Adrenal gland (tissue), 12 donors: ENCODE data around the gene RNF166. TPM values are rescaled to one million over a fixed set of nuclear protein-coding genes. Genes with fewer than 3 reads are reported as not detected.

Experiments used
- DNase-seq, 7 donors: peaks; one replicate each; pipeline ENCODE4 v3.0.0-alpha.2; 2019 to 2020
- H3K27ac ChIP-seq, 5 donors: fragments of 200-600 bp; sonication (generic) in 4 of 5; 1 replicate in 3 of 5; 2 replicates in 2 of 5; pipeline versions ENCODE4 v1.5.1 to v1.8.0; 2016 to 2020; ENCODE audit warnings: mild to moderate bottlenecking in 1 of 5
- H3K27me3 ChIP-seq: fragments of 200-600 bp; 2 replicates; pipeline ENCODE4 v1.8.0; 2021
- H3K36me3 ChIP-seq, 2 donors: fragments of 200-600 bp; replicated peaks in 1 of 2; 1 replicate in 1 of 2; 2 replicates in 1 of 2; pipeline versions ENCODE4 v1.5.1 to v1.8.0; 2018 to 2022
- H3K4me1 ChIP-seq, 2 donors: fragments of 200-600 bp; replicated peaks in 1 of 2; 1 replicate in 1 of 2; 2 replicates in 1 of 2; pipeline versions ENCODE4 v1.5.1 to v1.8.0; 2018 to 2021
- H3K4me3 ChIP-seq, 4 donors: fragments of 200-600 bp; sonication (generic) in 3 of 4; one replicate each; pipeline ENCODE4 v1.5.1; 2016 to 2018
- H3K9me3 ChIP-seq, 3 donors: fragments of 200-600 bp; sonication (generic) in 1 of 3; replicated peaks in 1 of 3; 1 replicate in 2 of 3; 2 replicates in 1 of 3; pipeline versions ENCODE4 v1.5.1 to v1.8.0; 2016 to 2021
- POLR2A ChIP-seq, 2 donors: fragments of 450-650 bp; IDR thresholded peaks; one replicate each; pipeline ENCODE4 v1.6.1; 2017; ENCODE audit warnings: antibody characterized with exemption in 2 of 2, mild to moderate bottlenecking in 2 of 2, moderate library complexity in 1 of 2
- WGBS, 4 donors: extraction: QIAGEN DNeasy Blood & Tissue Kit in 2 of 4; methylation state at CpG; one replicate each; pipeline versions ENCODE4 v1.1.5 to v1.1.7; 2013 to 2017; 5-methylcytosine and 5-hydroxymethylcytosine counted together
- intact Hi-C, 2 donors: fragments of 100-400 bp; cut with DNase I; formaldehyde crosslinking; loops; one replicate each; pipeline versions ENCODE4 v1.14.1 to v1.15.0; 2022 to 2023
- microRNA-seq, 3 donors: library from miRNA; unstranded; fragments of <30 nt; microRNA quantifications; one replicate each; pipeline ENCODE4, GENCODE V29; 2017 to 2020
- polyA plus RNA-seq, 3 donors: library from polyadenylated mRNA; stranded (reverse); fragments of 200-250 nt in 2 of 3; fragments of 350-450 nt in 1 of 3; fragmentation: Illumina TruSeq in 1 of 3; extraction: RNeasy Lipid Tissue Mini Kit (QIAGEN cat#74804) in 1 of 3; gene quantifications; one replicate each; pipeline ENCODE4 v1.2.3, GENCODE V29; 2013 to 2014
- total RNA-seq, 9 donors: library from RNA; depleted of rRNA in 4 of 9; stranded (reverse); fragments of >200 nt in 4 of 9; fragments of 120-200 nt in 1 of 9; fragmentation: NEBNext Ultra II Directional in 1 of 9; extraction: Animal tissue kit (Norgen Biotek cat#: 25700) in 1 of 9; gene quantifications; one replicate each; pipeline versions ENCODE4 v1.1.0 to v1.2.4, GENCODE V29; 2013 to 2023
- TF ChIP-seq, protein P1 (sequence below), 6 experiments: fragments of 450-650 bp in 4 of 6; fragments of 200-600 bp in 2 of 6; sonication (generic) in 1 of 6; IDR thresholded peaks; 1 replicate in 5 of 6; 2 replicates in 1 of 6; pipeline versions ENCODE4 v1.5.1 to v1.8.0; 2016 to 2021; ENCODE audit warnings: antibody characterized with exemption in 6 of 6, mild to moderate bottlenecking in 2 of 6, moderate library complexity in 1 of 6
- donor health status: healthy with polysubstance abuse.
- donor health status: Bipolar disorder and iron deficiency.
- donor health status: DM: yes; HTN: yes; CAD: no.
- donor health status: DM: no; HTN: no; CAD: no.
- donor health status: DM: no; HTN: no; CAD: no.
- donor health status: DM: yes; HTN: yes; CAD: no.

RNF166 gene
- total and polyA plus RNA-seq, 12 donors: 3.0 to 86.3 (median 28.5) TPM

DNA sequence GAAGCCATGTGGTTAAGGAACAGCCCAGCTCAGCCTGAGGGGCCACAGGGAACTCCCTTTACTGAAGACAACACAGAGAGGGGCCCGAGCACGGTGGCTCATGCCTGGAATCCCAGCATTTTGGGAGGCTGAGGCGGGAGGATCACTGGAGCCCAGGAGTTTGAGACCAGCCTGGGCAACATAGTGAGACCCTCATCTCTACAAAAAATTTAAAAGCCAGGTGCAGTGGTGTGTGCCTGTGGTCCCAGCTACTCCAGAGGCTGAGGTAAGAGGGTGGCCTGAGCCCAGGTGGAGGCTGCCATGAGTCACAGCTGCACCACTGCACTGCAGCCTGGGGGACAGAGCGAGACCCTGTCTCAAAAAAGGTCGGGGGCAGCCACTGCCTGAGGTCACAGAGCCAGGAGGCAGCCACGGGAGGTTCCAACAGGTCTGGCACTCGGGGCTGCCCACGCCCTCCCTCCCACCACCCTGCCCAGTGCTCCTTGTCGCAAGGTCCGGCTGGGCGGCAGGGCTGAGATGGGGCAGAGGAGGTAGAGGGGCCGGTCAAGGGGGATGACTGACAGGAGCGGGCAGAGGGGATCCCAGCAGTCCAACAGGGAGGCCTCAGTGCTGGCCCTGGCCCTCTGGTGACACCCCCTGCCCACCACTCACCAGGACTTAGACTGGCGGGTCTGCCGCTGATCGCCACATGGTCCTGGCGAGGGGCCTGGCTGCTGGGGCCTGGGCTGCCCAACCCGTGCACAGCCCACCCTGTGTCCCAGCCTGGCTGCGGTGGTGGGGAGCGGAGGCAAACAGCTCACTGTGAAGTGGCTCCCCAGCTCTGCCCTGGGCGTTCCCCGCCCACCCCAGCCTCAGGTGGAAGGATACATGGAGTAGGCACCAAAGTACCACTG lies 58.8 kb downstream of the RNF166 start:
- Histone ChIP-seq H3K27me3 (no peaks in the 10 kb centered on the region), H3K4me1 (peaks cover 0 to 12% of the 10 kb centered on the region in 2 donors), H3K9me3 (no peaks in the 10 kb centered on the region), H3K27ac (no peak overlapping the region), H3K4me3 (no peak overlapping the region), H3K36me3 (no peaks in the 10 kb centered on the region)
- 68 to 89% (median 87%) methylated on average over 5 to 22 of the region's 22 CpGs for WGBS, 4 donors
- TF ChIP-seq, protein P1, sequence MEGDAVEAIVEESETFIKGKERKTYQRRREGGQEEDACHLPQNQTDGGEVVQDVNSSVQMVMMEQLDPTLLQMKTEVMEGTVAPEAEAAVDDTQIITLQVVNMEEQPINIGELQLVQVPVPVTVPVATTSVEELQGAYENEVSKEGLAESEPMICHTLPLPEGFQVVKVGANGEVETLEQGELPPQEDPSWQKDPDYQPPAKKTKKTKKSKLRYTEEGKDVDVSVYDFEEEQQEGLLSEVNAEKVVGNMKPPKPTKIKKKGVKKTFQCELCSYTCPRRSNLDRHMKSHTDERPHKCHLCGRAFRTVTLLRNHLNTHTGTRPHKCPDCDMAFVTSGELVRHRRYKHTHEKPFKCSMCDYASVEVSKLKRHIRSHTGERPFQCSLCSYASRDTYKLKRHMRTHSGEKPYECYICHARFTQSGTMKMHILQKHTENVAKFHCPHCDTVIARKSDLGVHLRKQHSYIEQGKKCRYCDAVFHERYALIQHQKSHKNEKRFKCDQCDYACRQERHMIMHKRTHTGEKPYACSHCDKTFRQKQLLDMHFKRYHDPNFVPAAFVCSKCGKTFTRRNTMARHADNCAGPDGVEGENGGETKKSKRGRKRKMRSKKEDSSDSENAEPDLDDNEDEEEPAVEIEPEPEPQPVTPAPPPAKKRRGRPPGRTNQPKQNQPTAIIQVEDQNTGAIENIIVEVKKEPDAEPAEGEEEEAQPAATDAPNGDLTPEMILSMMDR (IDR thresholded peaks at IDR 0.05): no peak
- no peak for TF ChIP-seq POLR2A (IDR thresholded peaks at IDR 0.05)
- no peak for DNase-seq
- intact Hi-C loops: no loop called here

Small RNAs within 50 kb of the gene (microRNA-seq; reads per million reads assigned to microRNA genes)
- 0 reads per million in 3 donors for gene MIR4722

Other genes starting within 250 kb of the RNF166 start
- gene ZC3H18, start 136.0 kb downstream of the RNF166 start, total RNA-seq: 10 to 100 TPM in 8 of 9 donors, 1 to 10 TPM in 1; 6.1 to 40.2 (median 15.2) TPM
- gene ZC3H18, start 136.0 kb downstream of the RNF166 start, polyA plus RNA-seq: 10 to 100 TPM; 17.4 to 49.1 (median 34.0) TPM
- gene IL17C, start 67.8 kb downstream of the RNF166 start, total RNA-seq: not detected
- gene IL17C, start 67.8 kb downstream of the RNF166 start, polyA plus RNA-seq: not detected
- gene CYBA, start 55.4 kb downstream of the RNF166 start, total RNA-seq: 100 to 1,000 TPM in 7 of 9 donors, 10 to 100 TPM in 2; 50.5 to 374 (median 136) TPM
- 100 to 1,000 TPM in 2 of 3 donors, 10 to 100 TPM in 1; 19.6 to 271 (median 258) TPM for gene CYBA, start 55.4 kb downstream of the RNF166 start, polyA plus RNA-seq
- 100 to 1,000 TPM in 2 of 9 donors, 10 to 100 TPM in 7; 25.6 to 293 (median 36.3) TPM for gene MVD, start 43.3 kb downstream of the RNF166 start, total RNA-seq
- gene MVD, start 43.3 kb downstream of the RNF166 start, polyA plus RNA-seq: 100 to 1,000 TPM in 1 of 3 donors, 10 to 100 TPM in 2; 60.7 to 257 (median 66.9) TPM
- gene SNAI3, start 19.9 kb downstream of the RNF166 start, total RNA-seq: 1 to 10 TPM in 1 of 9 donors, under 1 TPM in 6, not detected in 2; 0.06 to 1.7 (median 0.57) TPM
- 1 to 10 TPM in 1 of 3 donors, under 1 TPM in 2; 0.11 to 2.1 (median 0.44) TPM for gene SNAI3, start 19.9 kb downstream of the RNF166 start, polyA plus RNA-seq
- gene CTU2, start 95 bp upstream of the RNF166 start, total RNA-seq: 10 to 100 TPM in 5 of 9 donors, 1 to 10 TPM in 4; 7.9 to 24.7 (median 11.5) TPM
- 10 to 100 TPM in 2 of 3 donors, 1 to 10 TPM in 1; 3.6 to 43.8 (median 32.5) TPM for gene CTU2, start 95 bp upstream of the RNF166 start, polyA plus RNA-seq
- 100 to 1,000 TPM in 2 of 9 donors, 10 to 100 TPM in 6, 1 to 10 TPM in 1; 7.9 to 119 (median 91.6) TPM for gene PIEZO1, start 78.8 kb upstream of the RNF166 start, total RNA-seq
- 100 to 1,000 TPM in 2 of 3 donors, 10 to 100 TPM in 1; 16.6 to 327 (median 259) TPM for gene PIEZO1, start 78.8 kb upstream of the RNF166 start, polyA plus RNA-seq
- gene CDT1, start 97.4 kb upstream of the RNF166 start, total RNA-seq: 1 to 10 TPM in 7 of 9 donors, under 1 TPM in 1, not detected in 1; 0.52 to 5.7 (median 2.1) TPM
- gene CDT1, start 97.4 kb upstream of the RNF166 start, polyA plus RNA-seq: under 1 TPM; 0.29 to 0.44 (median 0.40) TPM
- 100 to 1,000 TPM; 145 to 297 (median 187) TPM for gene APRT, start 105.5 kb upstream of the RNF166 start, total RNA-seq
- gene APRT, start 105.5 kb upstream of the RNF166 start, polyA plus RNA-seq: 100 to 1,000 TPM; 116 to 227 (median 121) TPM
- gene GALNS, start 150.5 kb upstream of the RNF166 start, total RNA-seq: 10 to 100 TPM; 12.6 to 57.0 (median 35.9) TPM
- 10 to 100 TPM; 33.3 to 63.1 (median 37.2) TPM for gene GALNS, start 150.5 kb upstream of the RNF166 start, polyA plus RNA-seq
- 100 to 1,000 TPM in 6 of 9 donors, 10 to 100 TPM in 3; 56.7 to 279 (median 121) TPM for gene TRAPPC2L, start 150.7 kb upstream of the RNF166 start, total RNA-seq
- gene TRAPPC2L, start 150.7 kb upstream of the RNF166 start, polyA plus RNA-seq: 100 to 1,000 TPM; 150 to 259 (median 250) TPM
- gene PABPN1L, start 160.3 kb upstream of the RNF166 start, total RNA-seq: 1 to 10 TPM in 1 of 9 donors, under 1 TPM in 4, not detected in 4; 0.22 to 3.3 (median 0.41) TPM
- gene PABPN1L, start 160.3 kb upstream of the RNF166 start, polyA plus RNA-seq: 1 to 10 TPM in 2 of 3 donors, under 1 TPM in 1; 0.56 to 1.6 (median 1.1) TPM